Osteoblast (primary cell): ENCODE data around the gene MCF2. TPM values are rescaled to one million over a fixed set of nuclear protein-coding genes. Genes with fewer than 3 reads are reported as not detected.
A peak's percentile ranks its signal among the peaks of the same experiment; 100 is the strongest.

Experiments
- DNase-seq: peaks from one replicate; pipeline ENCODE4 v3.0.0; 2011; ENCODE audit warnings: low spot score, mixed read lengths; ENCODE audit not compliant: insufficient read length; ENCODE audit errors: missing footprints
- H2AFZ ChIP-seq: 2 replicates; pipeline ENCODE4 v1.6.0; 2011; ENCODE audit warnings: mild to moderate bottlenecking, low read length
- H3K27ac ChIP-seq: 2 replicates; pipeline ENCODE4 v1.5.1; 2011; ENCODE audit warnings: mild to moderate bottlenecking, low read depth, low read length, moderate library complexity
- H3K27me3 ChIP-seq: 2 replicates; pipeline ENCODE4 v1.6.0; 2012; ENCODE audit warnings: mild to moderate bottlenecking, control low read depth, inconsistent platforms, low read length, moderate library complexity; ENCODE audit not compliant: insufficient read depth
- H3K36me3 ChIP-seq: 2 replicates; pipeline ENCODE4 v1.5.1; 2011; ENCODE audit warnings: mild to moderate bottlenecking, low read length, control low read depth, moderate library complexity; ENCODE audit not compliant: insufficient read depth
- H3K4me1 ChIP-seq: 2 replicates; pipeline ENCODE4 v1.5.1; 2011; ENCODE audit warnings: mild to moderate bottlenecking, low read length, control low read depth, moderate library complexity; ENCODE audit not compliant: insufficient read depth
- H3K4me2 ChIP-seq: 2 replicates; pipeline ENCODE4 v1.6.0; 2011; ENCODE audit warnings: mild to moderate bottlenecking, low read length; ENCODE audit not compliant: insufficient read depth
- H3K4me3 ChIP-seq: fragments of 200-600 bp; sonication (generic); 3 replicates; pipeline ENCODE4 v1.5.1; 2012; ENCODE audit warnings: mild to moderate bottlenecking, low read length, inconsistent platforms; ENCODE audit not compliant: insufficient read depth
- H3K79me2 ChIP-seq: 2 replicates; pipeline ENCODE4 v1.6.0; 2012; ENCODE audit warnings: mild to moderate bottlenecking, low read length, control low read depth, inconsistent platforms; ENCODE audit not compliant: insufficient read depth
- H3K9me3 ChIP-seq: 2 replicates; pipeline ENCODE4 v1.5.1; 2011; ENCODE audit warnings: low read depth, low read length, control low read depth
- H4K20me1 ChIP-seq: 2 replicates; pipeline ENCODE4 v1.6.0; 2012; ENCODE audit warnings: mild to moderate bottlenecking, low read length, control low read depth; ENCODE audit not compliant: insufficient read depth
- total RNA-seq: library from RNA; depleted of rRNA; stranded (reverse); fragments of >200 nt; gene quantifications from 2 replicates; pipeline ENCODE4 v1.2.3, GENCODE V29; 2012
- TF ChIP-seq, protein P1 (sequence below): IDR thresholded peaks from 2 replicates; pipeline ENCODE4 v1.5.1; 2011; ENCODE audit warnings: mild to moderate bottlenecking, low read depth, low read length, moderate library complexity; ENCODE audit errors: extremely low read depth

Gene MCF2
- total RNA-seq, 1 donor: not detected

GRCh38 chrX:139702658-139703057, 5.3 kb downstream of the MCF2 start:
- TF ChIP-seq, protein P1, sequence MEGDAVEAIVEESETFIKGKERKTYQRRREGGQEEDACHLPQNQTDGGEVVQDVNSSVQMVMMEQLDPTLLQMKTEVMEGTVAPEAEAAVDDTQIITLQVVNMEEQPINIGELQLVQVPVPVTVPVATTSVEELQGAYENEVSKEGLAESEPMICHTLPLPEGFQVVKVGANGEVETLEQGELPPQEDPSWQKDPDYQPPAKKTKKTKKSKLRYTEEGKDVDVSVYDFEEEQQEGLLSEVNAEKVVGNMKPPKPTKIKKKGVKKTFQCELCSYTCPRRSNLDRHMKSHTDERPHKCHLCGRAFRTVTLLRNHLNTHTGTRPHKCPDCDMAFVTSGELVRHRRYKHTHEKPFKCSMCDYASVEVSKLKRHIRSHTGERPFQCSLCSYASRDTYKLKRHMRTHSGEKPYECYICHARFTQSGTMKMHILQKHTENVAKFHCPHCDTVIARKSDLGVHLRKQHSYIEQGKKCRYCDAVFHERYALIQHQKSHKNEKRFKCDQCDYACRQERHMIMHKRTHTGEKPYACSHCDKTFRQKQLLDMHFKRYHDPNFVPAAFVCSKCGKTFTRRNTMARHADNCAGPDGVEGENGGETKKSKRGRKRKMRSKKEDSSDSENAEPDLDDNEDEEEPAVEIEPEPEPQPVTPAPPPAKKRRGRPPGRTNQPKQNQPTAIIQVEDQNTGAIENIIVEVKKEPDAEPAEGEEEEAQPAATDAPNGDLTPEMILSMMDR: no peak
- no peaks in the 10 kb centered on the region for H3K27me3 ChIP-seq
- no peaks in the 10 kb centered on the region for H3K4me1 ChIP-seq
- H4K20me1 ChIP-seq: no peaks in the 10 kb centered on the region
- H3K36me3 ChIP-seq: no peaks in the 10 kb centered on the region
- DNase-seq: no peak
- H3K27ac ChIP-seq: no peak overlapping the region
- H2AFZ ChIP-seq: no peak overlapping the region
- H3K4me2 ChIP-seq: no peak overlapping the region
- no peak overlapping the region for H3K4me3 ChIP-seq
- H3K9me3 ChIP-seq: no peaks in the 10 kb centered on the region
- no peaks in the 10 kb centered on the region for H3K79me2 ChIP-seq

DNA sequence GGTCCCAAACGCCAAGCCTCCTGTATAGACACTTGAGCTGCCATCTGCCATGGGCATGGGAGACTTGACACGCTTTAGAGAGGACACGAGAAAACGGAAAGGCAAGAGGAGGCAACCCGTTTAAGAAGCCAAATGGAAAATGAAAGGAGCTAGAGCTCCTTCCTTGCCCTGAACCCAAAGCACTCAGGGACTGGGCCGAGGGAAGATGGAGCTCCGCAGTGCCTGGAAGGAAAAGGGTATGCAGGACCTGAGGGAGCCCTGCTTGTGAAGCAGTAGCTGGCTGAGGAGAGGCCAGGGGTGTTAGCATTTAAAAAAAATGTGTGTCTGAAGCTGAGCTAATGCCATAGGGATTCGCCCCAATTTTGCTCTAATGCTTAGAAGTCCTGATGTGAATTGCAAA, 15.1 kb downstream of the MCF2 start:
- no peaks in the 10 kb centered on the region for H3K4me1 ChIP-seq
- peaks cover 5% of the 10 kb centered on the region for H3K27me3 ChIP-seq
- DNase-seq: peak; percentile 19
- H3K4me2 ChIP-seq: peak overlapping the region; percentile 47
- H3K9me3 ChIP-seq: no peaks in the 10 kb centered on the region
- TF ChIP-seq, protein P1: no peak
- H2AFZ ChIP-seq: peak overlapping the region; percentile 20
- no peaks in the 10 kb centered on the region for H4K20me1 ChIP-seq
- H3K36me3 ChIP-seq: no peaks in the 10 kb centered on the region
- H3K4me3 ChIP-seq: peak overlapping the region; percentile 36
- H3K27ac ChIP-seq: no peak overlapping the region
- H3K79me2 ChIP-seq: no peaks in the 10 kb centered on the region

DNA sequence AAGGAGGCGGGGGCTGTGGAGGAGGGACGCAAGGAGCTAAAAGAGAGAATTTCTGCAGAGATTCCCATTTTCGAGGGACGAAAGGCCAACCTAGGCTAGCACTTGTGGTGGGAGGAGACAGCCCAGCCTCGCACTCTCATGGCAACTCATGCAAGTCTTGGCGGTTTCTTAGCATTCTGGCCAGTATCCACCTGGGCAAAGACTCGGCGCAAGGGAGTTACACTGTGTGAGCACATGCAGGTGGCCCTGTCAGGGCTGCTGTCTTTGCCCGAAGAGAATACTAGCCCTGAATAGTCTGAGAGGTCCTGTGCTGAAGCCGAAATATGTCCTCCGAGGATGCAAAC, 15.5 kb downstream of the MCF2 start:
- H3K4me2 ChIP-seq: peak overlapping the region; percentile 47
- H3K4me3 ChIP-seq: peak overlapping the region; percentile 36
- no peaks in the 10 kb centered on the region for H3K36me3 ChIP-seq
- no peaks in the 10 kb centered on the region for H3K4me1 ChIP-seq
- TF ChIP-seq, protein P1: no peak
- DNase-seq: no peak
- H3K27me3 ChIP-seq: peaks cover 5% of the 10 kb centered on the region
- H3K9me3 ChIP-seq: no peaks in the 10 kb centered on the region
- H4K20me1 ChIP-seq: no peaks in the 10 kb centered on the region
- H3K27ac ChIP-seq: no peak overlapping the region
- H2AFZ ChIP-seq: peak overlapping the region; percentile 20
- H3K79me2 ChIP-seq: no peaks in the 10 kb centered on the region

- Histone ChIP-seq H3K79me2 (no peaks in the 10 kb centered on the region), H3K4me2 (peak overlapping the region; percentile 47), H3K27me3 (peaks cover 5% of the 10 kb centered on the region), H3K4me3 (peak overlapping the region; percentile 36), H4K20me1 (no peaks in the 10 kb centered on the region), H3K36me3 (no peaks in the 10 kb centered on the region), H3K4me1 (no peaks in the 10 kb centered on the region), H3K27ac (no peak overlapping the region), H2AFZ (peak overlapping the region; percentile 20), H3K9me3 (no peaks in the 10 kb centered on the region)
- peak; percentile 36 for DNase-seq
- TF ChIP-seq, protein P1: no peak
Measured at GRCh38 chrX:139691843-139692505, 16.0 kb downstream of the MCF2 start.
